DMS79 treated with DMSO at 0.1 percent for 48 hours (cell line): ENCODE measurements around the gene CHN2.
A peak's percentile ranks its signal among the peaks of the same experiment; 100 is the strongest.

Source experiments
- DNase-seq: peaks from one replicate; lab custom pipeline; 2025; lab: John Stamatoyannopoulos, UW

The CHN2 gene

GRCh38 chr7:29405891-29406290 is 211.3 kb downstream of the CHN2 start:
- no peak for DNase-seq

DNA sequence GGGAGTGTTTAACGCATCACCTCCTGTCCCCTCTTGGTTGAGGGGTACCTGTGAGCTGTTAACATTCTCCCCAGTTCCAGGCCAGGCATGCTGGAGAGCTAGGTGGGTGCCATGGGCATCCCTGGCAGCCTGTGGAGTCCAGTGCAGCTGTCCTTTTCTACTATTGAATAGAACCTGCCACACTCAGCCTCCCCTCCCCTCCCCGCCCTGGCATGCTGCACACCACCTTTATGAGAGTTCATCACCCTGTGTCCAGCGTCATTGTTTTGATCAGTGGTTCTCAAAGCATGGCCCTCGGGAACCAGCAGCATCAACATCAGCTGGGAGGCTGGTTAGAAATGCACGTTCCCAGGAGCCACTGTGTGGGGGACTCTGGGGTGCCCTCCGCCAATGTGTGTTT is 211.8 kb downstream of the CHN2 start:
- no peak for DNase-seq

- peak; percentile 87 for DNase-seq
Observed at GRCh38 chr7:29408841-29409243, 214.3 kb downstream of the CHN2 start.

GRCh38 chr7:29410996-29411395 is 216.4 kb downstream of the CHN2 start:
- DNase-seq = no peak

GRCh38 chr7:29412912-29413311 is 218.3 kb downstream of the CHN2 start:
- no peak for DNase-seq

DNA sequence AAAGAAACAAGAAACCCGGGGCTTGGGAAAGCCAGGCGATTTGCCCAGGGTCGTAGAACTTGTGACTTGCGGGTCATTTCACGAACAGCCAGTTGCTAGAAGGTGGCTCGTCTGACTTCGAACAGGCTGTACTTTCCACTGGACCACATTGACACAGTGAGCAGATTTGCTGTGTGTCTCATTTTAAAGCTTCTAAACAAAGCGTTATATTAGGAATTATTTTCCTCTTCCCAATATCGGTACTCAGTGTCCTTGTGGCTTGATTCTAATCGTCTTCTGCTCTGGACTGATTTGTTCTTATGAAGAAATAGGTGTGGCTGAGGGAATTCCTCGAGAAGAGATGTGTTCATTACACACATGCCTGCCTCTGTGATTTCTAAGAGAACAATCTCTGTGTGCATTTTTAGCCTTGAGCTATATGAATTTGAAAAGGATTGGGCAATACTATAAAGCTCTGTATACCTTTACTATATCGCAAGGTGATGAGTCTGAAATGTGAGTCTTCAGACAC is 219.1 kb downstream of the CHN2 start:
- DNase-seq = no peak

GRCh38 chr7:29414216-29414615 is 219.6 kb downstream of the CHN2 start:
- DNase-seq = no peak

GRCh38 chr7:29415215-29415614 is 220.6 kb downstream of the CHN2 start:
- DNase-seq = no peak

GRCh38 chr7:29416276-29416937 is 221.8 kb downstream of the CHN2 start:
- DNase-seq = no peak

- no peak for DNase-seq
Observed at GRCh38 chr7:29416938-29417305, 222.3 kb downstream of the CHN2 start.

- no peak for DNase-seq
Observed at GRCh38 chr7:29418056-29418455, 223.5 kb downstream of the CHN2 start.

DNA sequence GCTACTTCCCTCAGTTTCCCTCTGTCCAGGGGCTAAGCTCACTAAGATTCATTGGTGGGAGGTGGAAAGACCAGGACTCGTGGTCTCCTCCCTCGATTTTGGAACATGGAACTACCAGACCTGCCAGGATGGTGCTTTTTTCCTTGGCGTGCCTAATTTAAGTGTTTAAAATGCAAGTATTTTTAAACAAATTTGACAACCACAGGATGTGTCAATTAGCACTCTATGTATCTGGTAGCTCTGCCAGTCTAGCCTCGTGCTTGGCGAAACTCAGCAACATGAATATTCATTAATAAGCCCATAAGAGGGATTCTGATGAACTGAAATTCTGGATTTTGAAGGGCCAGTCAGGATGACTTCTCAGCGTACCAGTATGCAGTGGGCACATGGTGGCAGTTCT is 224.1 kb downstream of the CHN2 start:
- DNase-seq = no peak

DNA sequence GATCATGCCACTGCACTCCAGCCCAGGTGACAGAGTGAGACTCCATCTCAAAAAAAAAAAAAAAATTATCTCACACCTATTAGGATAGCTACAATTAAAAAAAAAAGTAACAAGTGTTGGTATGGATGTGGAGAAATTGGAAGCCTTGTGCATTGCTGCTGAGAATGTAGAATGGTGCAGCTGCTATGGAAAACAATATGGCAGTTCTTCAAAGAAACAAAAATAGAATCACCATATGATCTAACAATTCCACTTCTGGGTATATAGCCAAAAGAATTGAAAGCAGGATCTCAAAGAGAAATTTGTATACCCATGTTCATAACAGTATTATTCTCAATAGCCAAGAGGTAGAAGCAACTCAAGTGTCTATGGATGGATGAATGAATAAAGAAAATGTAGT is 225.4 kb downstream of the CHN2 start:
- no peak for DNase-seq

DNA sequence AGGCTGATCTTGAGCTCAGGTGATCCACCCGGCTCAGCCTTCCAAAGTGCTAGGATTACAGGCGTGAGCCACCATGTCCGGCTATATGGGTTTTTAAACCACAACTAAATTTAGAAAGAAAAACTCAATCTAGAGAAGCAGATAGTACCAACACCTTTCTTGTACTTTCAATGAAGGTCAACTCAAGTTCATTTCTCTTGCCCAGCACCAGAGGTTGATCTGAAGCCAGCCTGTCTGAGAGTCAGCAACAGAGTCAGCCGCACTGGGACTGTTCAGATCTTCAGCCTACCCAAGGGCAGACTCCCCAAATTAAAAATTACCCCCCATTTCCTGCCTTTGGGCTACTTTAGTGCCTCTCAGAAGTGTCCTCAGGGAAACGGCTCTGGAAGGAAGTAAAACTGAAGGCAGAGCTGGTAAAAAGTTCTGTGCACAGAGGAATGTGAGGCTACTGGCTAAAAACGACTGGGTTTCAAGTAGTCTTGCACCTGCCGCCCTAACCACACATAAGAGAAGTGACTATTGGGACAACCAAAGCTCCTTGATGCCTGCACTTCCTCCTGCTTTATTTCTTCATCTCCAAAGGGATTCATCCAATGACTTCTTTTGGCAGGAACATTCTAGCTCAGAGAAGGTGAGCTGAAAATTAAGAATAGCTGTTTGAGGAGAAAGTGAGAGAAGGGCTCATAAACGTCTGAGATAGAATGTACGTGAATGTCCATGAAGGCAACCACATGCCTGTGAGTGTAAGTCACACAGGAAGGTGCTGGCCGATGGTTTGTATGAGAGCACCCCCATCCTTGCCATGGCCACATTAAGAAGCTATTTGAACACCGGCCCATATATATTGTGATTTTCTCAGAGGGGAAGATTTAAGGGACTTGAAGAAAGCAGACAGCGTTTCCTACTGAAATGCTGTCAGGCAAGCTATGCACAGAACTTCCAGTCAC is 226.7 kb downstream of the CHN2 start:
- no peak for DNase-seq

DNA sequence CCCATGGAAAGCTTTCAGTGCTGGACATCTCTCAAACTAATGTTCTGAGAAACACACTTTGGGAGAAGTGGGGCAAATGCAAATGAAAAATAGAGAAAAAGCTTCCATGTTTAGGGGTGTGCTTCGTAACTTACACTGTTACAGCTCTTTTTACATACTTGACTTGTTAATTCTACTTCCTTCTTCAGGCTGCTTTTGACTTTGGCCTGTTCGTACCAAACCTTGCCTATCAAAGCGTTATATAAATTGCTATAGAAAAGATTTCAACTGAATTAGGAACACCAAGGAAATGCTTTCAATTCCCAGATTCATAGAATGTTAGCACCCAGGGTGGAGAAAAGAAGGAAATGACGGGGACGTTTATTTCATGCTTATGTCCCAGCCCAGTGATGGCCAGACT is 228.3 kb downstream of the CHN2 start:
- no peak for DNase-seq

DNA sequence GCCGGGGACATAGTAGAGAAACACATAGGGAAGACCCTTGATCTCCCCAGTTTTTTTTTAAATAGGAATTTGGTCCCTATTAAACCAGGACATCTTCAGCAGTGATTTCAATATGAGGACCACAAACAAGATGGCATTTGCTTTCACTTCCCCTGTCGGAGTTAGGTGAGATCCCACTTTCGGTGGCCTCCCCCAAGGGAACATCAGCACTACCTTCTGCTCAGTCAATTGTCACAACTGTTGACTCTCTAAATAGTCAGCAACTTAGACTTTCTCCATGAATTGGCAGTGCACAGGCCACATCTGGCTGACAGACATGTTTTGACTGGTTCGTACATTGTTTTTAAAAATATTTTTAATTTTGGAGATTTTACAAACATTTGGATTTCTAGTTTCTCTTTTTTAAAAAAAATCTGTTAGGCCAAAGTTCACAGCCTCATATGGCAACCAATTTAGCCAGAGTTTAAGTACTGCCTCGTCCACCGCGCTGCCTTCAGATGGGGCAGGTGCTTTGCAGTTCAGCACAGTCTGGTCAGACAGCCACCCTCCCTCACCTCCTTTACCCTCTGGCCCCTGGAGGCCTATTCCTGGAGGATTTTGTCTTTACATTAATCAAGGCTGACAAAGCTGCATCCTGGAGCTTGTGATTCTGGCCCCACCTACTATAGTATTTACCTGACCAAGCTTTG is 229.9 kb downstream of the CHN2 start:
- no peak for DNase-seq

DNA sequence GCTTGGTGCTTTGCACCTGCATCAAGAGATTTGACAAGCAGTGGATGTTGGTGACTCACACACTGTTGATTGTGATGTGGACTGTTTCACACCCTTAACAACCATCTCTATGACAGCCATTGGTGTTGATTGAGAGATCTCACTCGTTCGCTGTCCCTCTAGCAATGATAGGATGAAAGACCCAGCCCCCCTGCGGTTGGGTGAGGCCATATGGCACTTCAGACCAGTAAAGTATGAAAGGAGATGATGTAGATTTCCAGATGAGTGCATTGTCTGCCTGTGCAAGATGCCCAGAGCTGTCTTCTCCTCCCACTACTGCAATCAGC is 230.4 kb downstream of the CHN2 start:
- DNase-seq = no peak

DNA sequence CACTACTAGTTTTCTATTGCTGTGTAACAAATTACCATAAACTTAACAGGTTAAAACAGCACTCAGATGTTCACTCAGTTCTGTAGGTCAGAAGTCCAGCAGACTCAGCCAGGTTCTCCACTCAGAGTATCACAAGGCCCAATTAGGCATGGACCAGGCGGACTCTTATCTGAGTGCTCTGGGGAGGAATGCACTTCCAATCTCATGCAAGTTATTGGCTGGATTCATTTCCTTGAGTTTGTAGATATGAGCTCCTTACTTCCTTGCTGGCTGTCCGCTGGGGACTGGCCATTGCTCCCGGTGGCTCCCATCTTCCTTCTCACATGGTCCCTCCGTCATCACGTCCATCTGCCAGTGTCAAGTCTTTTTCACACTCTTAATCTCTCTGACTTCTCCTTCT is 232.0 kb downstream of the CHN2 start:
- DNase-seq = no peak

DNA sequence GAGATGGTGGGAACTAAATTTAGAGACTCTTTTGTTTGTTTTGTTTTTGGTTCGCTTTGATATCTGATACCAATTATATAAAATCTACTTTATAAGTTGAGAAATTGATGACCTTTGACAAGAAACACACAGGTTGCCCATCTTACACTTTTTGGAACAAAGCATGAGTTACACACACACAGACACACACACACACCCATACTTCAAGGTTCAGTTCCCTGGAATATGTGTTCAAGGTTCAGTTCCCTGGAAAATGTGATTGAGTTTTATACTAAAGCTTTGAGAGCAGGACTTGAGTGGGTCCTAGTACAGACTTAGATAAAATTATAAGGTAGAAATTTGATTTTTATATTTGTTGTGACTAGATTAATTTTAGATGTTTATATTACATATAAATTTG is 234.8 kb downstream of the CHN2 start:
- no peak for DNase-seq

DNA sequence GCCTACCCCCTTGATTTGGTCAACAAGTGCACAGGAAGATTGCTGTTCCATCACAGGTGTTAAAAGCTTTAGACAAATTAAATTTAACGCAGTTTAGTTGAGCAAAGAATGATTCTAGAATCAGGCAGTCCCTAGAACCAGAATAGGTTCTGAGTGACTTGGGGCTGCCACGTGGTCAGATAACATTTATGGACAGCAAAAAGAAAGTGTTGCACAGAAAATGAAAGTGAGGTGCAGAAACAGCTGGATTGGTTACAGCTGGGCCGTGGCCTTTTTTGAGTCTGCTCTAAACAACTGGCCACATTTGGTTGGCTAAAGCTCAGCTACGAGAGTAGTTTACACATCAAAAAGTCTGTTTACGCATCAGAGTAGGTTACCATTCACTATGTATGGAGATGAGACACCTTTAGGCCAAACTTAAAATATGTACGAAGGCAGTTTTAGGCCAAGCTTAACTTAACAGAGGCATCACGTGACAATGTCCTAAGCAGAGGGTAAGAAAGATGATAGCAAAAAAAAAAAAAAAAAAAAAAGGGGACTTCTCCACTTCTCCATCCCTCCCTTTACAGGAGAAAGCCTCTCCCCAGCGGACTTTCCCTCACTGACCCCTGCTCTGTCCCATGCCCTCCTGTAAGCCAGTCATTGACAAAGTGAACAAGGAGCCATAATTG is 235.8 kb downstream of the CHN2 start:
- no peak for DNase-seq

DNA sequence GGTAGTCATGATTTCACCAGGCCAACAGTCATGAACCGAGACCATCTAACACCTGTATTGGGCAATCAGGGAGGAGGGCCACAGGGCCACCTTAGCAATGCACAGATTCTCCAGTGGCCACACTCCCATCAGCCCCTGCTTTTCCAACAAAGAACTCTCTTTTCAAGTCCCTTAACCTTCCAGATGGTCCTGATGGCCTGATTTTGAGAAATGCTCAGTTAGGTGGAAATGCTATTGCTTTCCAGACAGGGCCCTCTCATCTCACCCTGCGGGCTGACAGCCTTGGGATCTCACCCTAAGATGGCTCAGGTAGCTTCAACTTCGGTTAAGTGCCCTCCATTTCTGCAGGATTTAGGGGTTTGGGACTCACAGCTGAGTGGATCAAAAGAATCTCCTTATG is 237.1 kb downstream of the CHN2 start:
- no peak for DNase-seq

DNA sequence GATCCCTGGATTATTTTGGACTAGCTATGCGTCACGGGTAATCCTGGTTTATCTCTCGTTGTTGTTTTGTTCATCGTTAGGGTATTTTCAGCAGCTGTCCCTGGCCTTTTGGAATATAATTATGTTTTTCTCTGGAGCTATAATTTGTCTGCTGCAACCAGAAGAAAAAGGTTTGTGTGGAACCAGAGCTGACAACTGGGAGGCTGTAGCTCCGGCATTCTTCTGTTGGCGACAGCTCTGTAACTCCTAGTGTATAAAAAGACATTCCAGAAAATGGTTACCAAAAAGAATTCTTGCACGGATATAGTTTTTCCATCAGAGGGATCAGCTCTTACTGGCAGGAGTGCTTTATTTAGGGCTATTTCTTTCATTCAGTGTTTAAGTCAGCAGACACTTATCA is 238.1 kb downstream of the CHN2 start:
- no peak for DNase-seq
